ENCODE measurements around the gene GDPD4. TPM values are rescaled to one million over a fixed set of nuclear protein-coding genes. Genes with fewer than 3 reads are reported as not detected.

The GDPD4 gene
- total RNA-seq, 4 donors from 2014 or later, result 0.07 to 1.2 TPM; not detected in 2

GRCh38 chr11:77250881-77251640 is 50.4 kb downstream of the GDPD4 start:
- H3K27ac ChIP-seq, result no peak overlapping the region
- no peak for DNase-seq
- H3K9me3 ChIP-seq, result peaks cover 0 to 6% of the 10 kb centered on the region in 2 donors
- no peak overlapping the region for H3K4me3 ChIP-seq
- H3K36me3 ChIP-seq, result no peaks in the 10 kb centered on the region
- intact Hi-C loops (cut with DNase I; ENCODE audit: low total_unique reads), result no loop called here
- H3K27me3 ChIP-seq, result no peaks in the 10 kb centered on the region
- no peak for TF ChIP-seq CTCF (IDR thresholded peaks at IDR 0.05)
- TF ChIP-seq POLR2A (IDR thresholded peaks at IDR 0.05), result no peak
- no peaks in the 10 kb centered on the region for H3K4me1 ChIP-seq

GRCh38 chr11:77249427-77249826 is 52.1 kb downstream of the GDPD4 start:
- intact Hi-C loops (cut with DNase I; ENCODE audit: low total_unique reads), result no loop called here
- H3K4me1 ChIP-seq, result peaks cover 0 to 6% of the 10 kb centered on the region in 2 donors
- no peak overlapping the region for H3K4me3 ChIP-seq
- TF ChIP-seq CTCF (IDR thresholded peaks at IDR 0.05), result no peak
- no peak for DNase-seq
- no peaks in the 10 kb centered on the region for H3K27me3 ChIP-seq
- H3K27ac ChIP-seq, result no peak overlapping the region
- no peaks in the 10 kb centered on the region for H3K36me3 ChIP-seq
- H3K9me3 ChIP-seq, result peaks cover 0 to 6% of the 10 kb centered on the region in 2 donors

- TF ChIP-seq POLR2A (IDR thresholded peaks at IDR 0.05) (no peak), CTCF (IDR thresholded peaks at IDR 0.05) (no peak)
- Histone ChIP-seq H3K9me3 (no peaks in the 10 kb centered on the region), H3K27me3 (no peaks in the 10 kb centered on the region), H3K4me1 (peaks cover 0 to 6% of the 10 kb centered on the region in 2 donors), H3K36me3 (no peaks in the 10 kb centered on the region), H3K4me3 (no peak overlapping the region), H3K27ac (no peak overlapping the region)
- intact Hi-C loops (cut with DNase I; ENCODE audit: low total_unique reads), result no loop called here
- no peak for DNase-seq
These were observed 57.0 kb downstream of the GDPD4 start for GRCh38 chr11:77244277-77245027.

- Histone ChIP-seq H3K36me3 (no peaks in the 10 kb centered on the region), H3K27ac (no peak overlapping the region), H3K27me3 (no peaks in the 10 kb centered on the region), H3K9me3 (no peaks in the 10 kb centered on the region), H3K4me1 (no peaks in the 10 kb centered on the region), H3K4me3 (no peak overlapping the region)
- DNase-seq, result no peak
- TF ChIP-seq CTCF (IDR thresholded peaks at IDR 0.05) (no peak), POLR2A (IDR thresholded peaks at IDR 0.05) (no peak)
- intact Hi-C loops (cut with DNase I; ENCODE audit: low total_unique reads), result no loop called here
These were observed 64.6 kb downstream of the GDPD4 start for GRCh38 chr11:77236901-77237300.

- DNase-seq, result no peak
- Histone ChIP-seq H3K4me1 (no peaks in the 10 kb centered on the region), H3K4me3 (no peak overlapping the region), H3K9me3 (no peaks in the 10 kb centered on the region), H3K36me3 (no peaks in the 10 kb centered on the region), H3K27ac (no peak overlapping the region), H3K27me3 (no peaks in the 10 kb centered on the region)
- no peak for TF ChIP-seq POLR2A (IDR thresholded peaks at IDR 0.05)
- no peak for TF ChIP-seq CTCF (IDR thresholded peaks at IDR 0.05)
- intact Hi-C loops (cut with DNase I; ENCODE audit: low total_unique reads), result no loop called here
These were observed 68.5 kb downstream of the GDPD4 start for GRCh38 chr11:77233011-77233410.

Data from uterus (tissue), 4 donors.